Trophoblast cell (in vitro differentiated cells and primary cell): Measurements from ENCODE around the gene CD274.

Experiments used
- DNase-seq, 2 donors: peaks; one replicate each; pipeline ENCODE4 v3.0.0-alpha.2; 2016
- H2AFZ ChIP-seq: 2 replicates; pipeline ENCODE4 v1.6.1; 2013; ENCODE audit warnings: low read length, moderate library complexity, mild to moderate bottlenecking; ENCODE audit not compliant: insufficient read depth, poor library complexity
- H2AK5ac ChIP-seq: 2 replicates; pipeline ENCODE4 v1.6.1; 2013; ENCODE audit warnings: mild to moderate bottlenecking, low read length
- H2BK120ac ChIP-seq: 2 replicates; pipeline ENCODE4 v1.6.1; 2013; ENCODE audit warnings: low read length, mild to moderate bottlenecking, moderate library complexity; ENCODE audit not compliant: insufficient read depth, poor library complexity
- H2BK12ac ChIP-seq: 2 replicates; pipeline ENCODE4 v1.6.1; 2013; ENCODE audit warnings: mild to moderate bottlenecking, low read length, moderate library complexity
- H2BK5ac ChIP-seq: 2 replicates; pipeline ENCODE4 v1.6.1; 2013; ENCODE audit warnings: low read length, low read depth, moderate library complexity, mild to moderate bottlenecking; ENCODE audit not compliant: poor library complexity
- H3K14ac ChIP-seq: 2 replicates; pipeline ENCODE4 v1.6.1; 2013; ENCODE audit warnings: mild to moderate bottlenecking, low read length
- H3K18ac ChIP-seq: 2 replicates; pipeline ENCODE4 v1.6.1; 2013; ENCODE audit warnings: mild to moderate bottlenecking, low read length
- H3K23ac ChIP-seq: 2 replicates; pipeline ENCODE4 v1.6.1; 2013; ENCODE audit warnings: low read length
- H3K27ac ChIP-seq: 2 replicates; pipeline ENCODE4 v1.5.1; 2013; ENCODE audit warnings: low read depth, mild to moderate bottlenecking, inconsistent platforms, low read length, moderate library complexity
- H3K27me3 ChIP-seq: 2 replicates; pipeline ENCODE4 v1.6.1; 2013; ENCODE audit warnings: inconsistent platforms, mild to moderate bottlenecking, low read length, moderate library complexity; ENCODE audit not compliant: insufficient read depth
- H3K36me3 ChIP-seq, 2 experiments: 1 replicate in 1 of 2; 2 replicates in 1 of 2; pipeline ENCODE4 v1.6.1; 2013; ENCODE audit warnings: low read length in 2 of 2, mild to moderate bottlenecking in 2 of 2, moderate library complexity in 1 of 2; ENCODE audit not compliant: insufficient read depth in 2 of 2, control insufficient read depth in 1 of 2
- H3K4ac ChIP-seq: 2 replicates; pipeline ENCODE4 v1.6.1; 2013; ENCODE audit warnings: low read depth, mild to moderate bottlenecking, low read length, moderate library complexity
- H3K4me1 ChIP-seq, 2 experiments: 1 replicate in 1 of 2; 2 replicates in 1 of 2; pipeline ENCODE4 v1.6.1; 2013; ENCODE audit warnings: low read length in 2 of 2, mild to moderate bottlenecking in 2 of 2, moderate library complexity in 1 of 2; ENCODE audit not compliant: insufficient read depth in 2 of 2, control insufficient read depth in 1 of 2
- H3K4me2 ChIP-seq: 2 replicates; pipeline ENCODE4 v1.6.1; 2013; ENCODE audit warnings: inconsistent platforms, mild to moderate bottlenecking, low read length, moderate library complexity
- H3K4me3 ChIP-seq: 2 replicates; pipeline ENCODE4 v1.5.1; 2013; ENCODE audit warnings: mild to moderate bottlenecking, low read depth, low read length, inconsistent platforms
- H3K79me1 ChIP-seq: one replicate; pipeline ENCODE4 v1.6.1; 2013; ENCODE audit warnings: low read length
- H3K79me2 ChIP-seq: 2 replicates; pipeline ENCODE4 v1.6.1; 2013; ENCODE audit warnings: low read length, mild to moderate bottlenecking; ENCODE audit not compliant: control insufficient read depth, insufficient read depth, poor library complexity
- H3K9ac ChIP-seq: 2 replicates; pipeline ENCODE4 v1.6.1; 2013; ENCODE audit warnings: mild to moderate bottlenecking, low read length
- H3K9me3 ChIP-seq: 2 replicates; pipeline ENCODE4 v1.6.1; 2013; ENCODE audit warnings: low read depth, mild to moderate bottlenecking, control low read depth, inconsistent platforms, low read length; ENCODE audit not compliant: insufficient read depth
- H4K12ac ChIP-seq: 2 replicates; pipeline ENCODE4 v1.6.1; 2013; ENCODE audit warnings: low read depth, mild to moderate bottlenecking, low read length, moderate library complexity
- H4K8ac ChIP-seq: 2 replicates; pipeline ENCODE4 v1.6.1; 2013; ENCODE audit warnings: low read depth, mild to moderate bottlenecking, low read length, moderate library complexity
- H4K91ac ChIP-seq: one replicate; pipeline ENCODE4 v1.6.1; 2013; ENCODE audit warnings: low read depth, mild to moderate bottlenecking, low read length, moderate library complexity
- WGBS: extraction: QIAGEN DNeasy Blood & Tissue Kit; methylation state at CpG from one replicate; pipeline ENCODE4 v1.1.7; 2013; ENCODE audit warnings: missing lambda C conversion rate; ENCODE audit not compliant: insufficient read length, insufficient coverage; ENCODE audit errors: extremely low coverage; 5-methylcytosine and 5-hydroxymethylcytosine counted together

CD274 gene

DNA sequence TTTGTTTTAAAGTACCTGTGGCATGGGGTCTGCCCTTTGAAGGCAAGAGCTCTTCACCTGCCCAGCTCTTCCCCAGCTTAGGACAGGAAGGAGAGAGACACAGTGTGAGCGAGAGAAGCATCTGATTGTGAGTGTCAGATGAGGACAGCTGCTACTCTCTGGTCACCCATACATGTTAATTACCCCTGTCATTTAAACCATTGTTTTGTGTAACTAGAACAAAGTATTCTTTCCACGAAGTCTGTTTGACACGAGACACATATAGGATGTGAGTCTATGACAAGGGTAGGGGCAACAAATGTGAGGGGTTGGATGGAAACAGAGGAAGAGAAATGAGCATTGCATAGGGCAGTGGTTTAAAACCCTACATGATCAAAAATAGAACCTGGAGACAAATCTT, 3.0 kb upstream of the CD274 start:
- peak overlapping the region; percentile 58 for H2BK120ac ChIP-seq
- peak overlapping the region; percentile 95 for H2BK12ac ChIP-seq
- H2BK5ac ChIP-seq: peak overlapping the region; percentile 73
- H2AK5ac ChIP-seq: no peak overlapping the region
- no peak overlapping the region for H3K23ac ChIP-seq
- H3K36me3 ChIP-seq: no peaks in the 10 kb centered on the region
- H4K8ac ChIP-seq: no peak overlapping the region
- peaks cover 0 to 5% of the 10 kb centered on the region in 2 experiments for H3K4me1 ChIP-seq
- H4K12ac ChIP-seq: no peak overlapping the region
- no CpG with 5 or more reads among the region's 3 CpGs for WGBS
- no peak overlapping the region for H2AFZ ChIP-seq
- H3K27me3 ChIP-seq: no peaks in the 10 kb centered on the region
- H3K4me2 ChIP-seq: no peak overlapping the region
- H3K4ac ChIP-seq: no peak overlapping the region
- peak overlapping the region; percentile 83 for H4K91ac ChIP-seq
- DNase-seq: no peak
- peak overlapping the region; percentile 65 for H3K18ac ChIP-seq
- no peaks in the 10 kb centered on the region for H3K9me3 ChIP-seq
- H3K79me1 ChIP-seq: peaks cover 6% of the 10 kb centered on the region
- H3K4me3 ChIP-seq: no peak overlapping the region
- H3K9ac ChIP-seq: no peak overlapping the region
- H3K27ac ChIP-seq: no peak overlapping the region
- H3K79me2 ChIP-seq: no peaks in the 10 kb centered on the region
- peak overlapping the region; percentile 84 for H3K14ac ChIP-seq

DNA sequence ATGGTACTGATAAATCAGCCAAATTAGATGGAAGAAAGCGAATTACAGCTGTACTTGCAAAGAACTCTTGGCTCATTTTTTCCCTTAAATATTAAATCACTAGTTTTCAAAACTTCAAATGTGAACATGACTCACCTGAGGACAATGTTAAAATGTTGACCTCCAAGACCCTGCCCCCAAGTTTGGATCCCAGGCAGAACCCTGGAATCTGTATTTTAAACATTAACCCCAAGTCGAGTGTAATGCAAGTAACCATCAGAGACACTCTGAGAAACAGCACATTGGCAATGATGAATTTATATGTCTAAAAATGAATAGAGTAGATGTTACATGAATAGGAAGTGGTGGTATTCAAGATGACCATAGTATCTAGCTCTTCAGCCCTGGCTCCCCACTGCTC, 2.3 kb upstream of the CD274 start:
- Histone ChIP-seq H4K91ac (no peak overlapping the region), H3K18ac (no peak overlapping the region), H3K4me2 (no peak overlapping the region), H2BK12ac (no peak overlapping the region), H2AK5ac (no peak overlapping the region), H3K9ac (no peak overlapping the region), H3K9me3 (no peaks in the 10 kb centered on the region), H4K12ac (no peak overlapping the region), H3K14ac (no peak overlapping the region), H3K79me1 (peaks cover 6% of the 10 kb centered on the region), H3K4me3 (no peak overlapping the region), H2BK5ac (no peak overlapping the region), H3K4ac (no peak overlapping the region), H3K79me2 (no peaks in the 10 kb centered on the region), H2BK120ac (no peak overlapping the region), H3K27me3 (no peaks in the 10 kb centered on the region), H3K4me1 (peaks cover 0 to 5% of the 10 kb centered on the region in 2 experiments), H3K23ac (no peak overlapping the region), H2AFZ (no peak overlapping the region), H4K8ac (no peak overlapping the region), H3K27ac (no peak overlapping the region), H3K36me3 (no peaks in the 10 kb centered on the region)
- no peak for DNase-seq
- no CpG with 5 or more reads among the region's 2 CpGs for WGBS

DNA sequence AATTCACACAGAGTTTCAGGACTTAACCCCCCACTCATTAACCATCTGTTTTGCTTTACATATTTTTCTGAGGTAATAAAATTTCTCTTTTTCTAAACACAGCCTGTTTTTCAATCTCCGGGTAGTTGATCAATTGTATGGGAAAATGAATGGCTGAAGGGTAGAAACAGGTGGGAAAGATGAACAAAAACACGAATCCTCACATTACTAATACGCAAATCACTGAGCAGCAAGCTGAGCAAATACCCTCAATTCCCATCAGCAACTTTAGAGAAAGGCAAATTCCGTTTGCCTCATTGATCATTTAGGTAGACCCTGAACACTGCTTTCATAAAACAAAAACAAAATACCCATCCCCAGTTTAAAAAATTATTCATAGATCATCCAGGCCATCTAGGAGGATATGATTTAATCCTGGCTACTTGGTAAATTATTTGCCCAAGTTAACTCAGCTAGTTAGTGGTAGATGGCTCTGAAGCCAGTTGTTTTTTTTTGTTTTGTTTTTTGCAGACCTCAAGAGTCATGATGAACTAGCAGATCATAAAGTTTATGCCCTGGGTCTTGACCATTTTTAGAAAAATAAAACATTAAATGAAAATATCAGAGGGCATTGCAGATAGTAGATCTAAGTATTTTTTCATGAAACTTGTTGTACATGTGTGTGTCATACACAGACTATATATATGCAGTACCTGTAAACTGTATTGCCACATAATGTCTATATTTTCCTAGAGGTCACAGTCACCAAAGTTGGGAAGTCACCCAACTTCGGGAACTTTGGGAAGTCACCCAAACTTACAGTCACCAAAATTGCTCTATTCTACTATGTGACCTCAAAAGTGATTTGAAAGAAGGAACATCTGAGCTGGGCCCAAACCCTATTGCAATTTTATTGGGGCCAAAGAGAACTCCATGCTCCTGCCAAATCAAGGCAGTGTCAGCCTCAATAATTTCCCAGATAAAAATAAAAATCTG, 1.6 kb upstream of the CD274 start:
- Histone ChIP-seq H3K4me1 (peaks cover 0 to 5% of the 10 kb centered on the region in 2 experiments), H3K79me2 (peaks cover 2% of the 10 kb centered on the region), H3K4ac (no peak overlapping the region), H4K91ac (no peak overlapping the region), H2BK120ac (no peak overlapping the region), H4K8ac (no peak overlapping the region), H2AFZ (no peak overlapping the region), H3K4me2 (no peak overlapping the region), H3K14ac (no peak overlapping the region), H2BK5ac (peak overlapping the region; percentile 31), H3K27ac (no peak overlapping the region), H2BK12ac (no peak overlapping the region), H2AK5ac (no peak overlapping the region), H3K9me3 (no peaks in the 10 kb centered on the region), H3K18ac (no peak overlapping the region), H3K79me1 (peaks cover 6% of the 10 kb centered on the region), H3K23ac (no peak overlapping the region), H3K27me3 (no peaks in the 10 kb centered on the region), H3K4me3 (no peak overlapping the region), H4K12ac (no peak overlapping the region), H3K36me3 (no peaks in the 10 kb centered on the region), H3K9ac (no peak overlapping the region)
- DNase-seq: no peak
- WGBS: no CpG with 5 or more reads among the region's 5 CpGs

DNA sequence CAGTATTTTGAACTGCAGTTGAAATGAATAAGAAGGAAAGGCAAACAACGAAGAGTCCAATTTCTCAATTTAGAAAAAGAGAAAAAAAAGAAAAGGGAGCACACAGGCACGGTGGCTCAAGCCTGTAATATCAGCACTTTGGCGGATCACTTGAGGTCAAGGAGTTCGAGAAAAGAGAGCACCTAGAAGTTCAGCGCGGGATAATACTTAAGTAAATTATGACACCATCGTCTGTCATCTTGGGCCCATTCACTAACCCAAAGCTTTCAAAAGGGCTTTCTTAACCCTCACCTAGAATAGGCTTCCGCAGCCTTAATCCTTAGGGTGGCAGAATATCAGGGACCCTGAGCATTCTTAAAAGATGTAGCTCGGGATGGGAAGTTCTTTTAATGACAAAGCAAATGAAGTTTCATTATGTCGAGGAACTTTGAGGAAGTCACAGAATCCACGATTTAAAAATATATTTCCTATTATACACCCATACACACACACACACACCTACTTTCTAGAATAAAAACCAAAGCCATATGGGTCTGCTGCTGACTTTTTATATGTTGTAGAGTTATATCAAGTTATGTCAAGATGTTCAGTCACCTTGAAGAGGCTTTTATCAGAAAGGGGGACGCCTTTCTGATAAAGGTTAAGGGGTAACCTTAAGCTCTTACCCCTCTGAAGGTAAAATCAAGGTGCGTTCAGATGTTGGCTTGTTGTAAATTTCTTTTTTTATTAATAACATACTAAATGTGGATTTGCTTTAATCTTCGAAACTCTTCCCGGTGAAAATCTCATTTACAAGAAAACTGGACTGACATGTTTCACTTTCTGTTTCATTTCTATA, 602 bp upstream of the CD274 start:
- DNase-seq: peak in 1 of 2 donors; percentile 43
- no CpG with 5 or more reads among the region's 15 CpGs for WGBS
- H3K79me1 ChIP-seq: peaks cover 6% of the 10 kb centered on the region
- peak overlapping the region; percentile 31 for H2BK12ac ChIP-seq
- H4K8ac ChIP-seq: peak overlapping the region; percentile 82
- H3K4ac ChIP-seq: no peak overlapping the region
- no peak overlapping the region for H2AFZ ChIP-seq
- no peak overlapping the region for H3K23ac ChIP-seq
- H3K27me3 ChIP-seq: no peaks in the 10 kb centered on the region
- H2AK5ac ChIP-seq: no peak overlapping the region
- H4K12ac ChIP-seq: no peak overlapping the region
- H3K9me3 ChIP-seq: no peaks in the 10 kb centered on the region
- H3K4me1 ChIP-seq: peaks cover 0 to 5% of the 10 kb centered on the region in 2 experiments
- H3K36me3 ChIP-seq: no peaks in the 10 kb centered on the region
- peaks cover 2% of the 10 kb centered on the region for H3K79me2 ChIP-seq
- H3K9ac ChIP-seq: no peak overlapping the region
- no peak overlapping the region for H3K14ac ChIP-seq
- H3K4me2 ChIP-seq: peak overlapping the region; percentile 96
- H4K91ac ChIP-seq: no peak overlapping the region
- H3K18ac ChIP-seq: no peak overlapping the region
- no peak overlapping the region for H3K4me3 ChIP-seq
- H2BK5ac ChIP-seq: no peak overlapping the region
- no peak overlapping the region for H2BK120ac ChIP-seq
- H3K27ac ChIP-seq: no peak overlapping the region
